Occipital lobe (tissue), 2 donors: ENCODE data around the gene NUTM1. TPM values are rescaled to one million over a fixed set of nuclear protein-coding genes. Genes with fewer than 3 reads are reported as not detected.
"Not testable (repeated sequence)": the region's sequence is repeated elsewhere in the genome, so short reads cannot be mapped to it uniquely, and the experiment has no call there.

ENCODE experiments used
- DNase-seq: peaks from one replicate; lab custom pipeline; 2025; lab: John Stamatoyannopoulos, UW
- total RNA-seq: library from RNA; depleted of rRNA; stranded (reverse); fragments of >200 nt; gene quantifications from one replicate; pipeline ENCODE4 v1.2.3, GENCODE V29; 2014

Gene NUTM1
- total RNA-seq, 1 donor from 2014 or later = not detected

DNA sequence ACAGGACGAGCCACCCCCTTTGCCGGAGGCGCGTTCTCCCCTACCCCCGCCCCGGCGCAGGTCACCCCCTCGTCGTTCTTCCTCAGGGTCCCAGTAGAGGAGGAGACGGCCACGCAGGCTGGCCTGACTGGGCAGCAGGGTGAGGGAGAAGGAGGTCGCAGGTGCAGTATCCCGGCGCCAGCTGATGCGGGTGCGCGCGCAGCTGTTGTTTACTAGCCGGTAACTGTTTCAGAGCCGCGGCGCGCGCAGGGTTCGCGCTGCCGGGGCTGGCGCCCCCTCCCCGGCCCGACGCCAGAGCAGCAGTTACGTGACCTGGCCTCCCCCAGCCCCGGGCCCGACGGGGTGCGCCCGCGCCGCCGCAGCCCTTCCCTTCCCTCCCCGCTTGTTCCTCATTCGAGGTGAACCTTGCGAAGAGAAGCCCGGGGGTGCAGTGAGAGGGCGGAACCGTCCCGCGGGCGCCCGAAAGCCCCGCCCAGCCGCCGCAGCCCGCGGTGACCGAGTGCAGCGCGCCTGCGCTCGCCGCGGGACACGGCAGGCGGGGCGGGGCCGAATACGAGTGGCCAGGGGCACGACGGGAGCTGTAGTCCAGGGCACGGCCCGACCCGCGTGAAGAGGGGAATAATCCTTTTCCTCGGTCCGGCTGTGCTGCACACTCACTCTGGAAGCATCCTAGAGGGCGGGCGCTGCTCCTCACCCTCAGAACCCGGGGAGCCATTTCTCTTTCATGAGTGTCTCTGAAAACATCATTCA lies 5.4 kb upstream of the NUTM1 start, which contains the start of gene SLC12A6:
Gene SLC12A6, minus strand, starts transcription at position 225 of the 750 bp plus-strand sequence. CDS start 1,101 bp downstream, outside the sequence.
- peak; percentile 90 for DNase-seq

DNA sequence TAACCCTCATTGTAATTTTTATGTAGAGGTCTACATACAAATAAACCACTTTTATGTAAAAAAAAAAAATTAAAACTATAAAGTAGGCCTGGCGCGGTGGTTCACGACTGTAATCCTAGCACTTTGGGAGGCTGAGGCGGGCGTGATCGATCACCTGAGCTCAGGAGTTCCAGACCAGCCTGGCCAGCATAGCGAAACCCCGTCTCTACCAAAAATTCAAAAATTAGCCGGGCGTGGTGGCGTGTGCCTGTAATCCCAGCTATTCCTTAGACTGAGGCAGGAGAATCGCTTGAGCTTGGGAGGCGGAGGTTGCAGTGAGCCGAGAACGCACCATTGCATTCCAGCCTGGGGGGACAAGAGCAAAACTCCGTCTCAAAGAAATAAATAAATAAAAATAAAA lies 4.8 kb upstream of the NUTM1 start:
- no peak for DNase-seq

GRCh38 chr15:34339946-34340345 lies 3.2 kb upstream of the NUTM1 start:
- no peak for DNase-seq

DNA sequence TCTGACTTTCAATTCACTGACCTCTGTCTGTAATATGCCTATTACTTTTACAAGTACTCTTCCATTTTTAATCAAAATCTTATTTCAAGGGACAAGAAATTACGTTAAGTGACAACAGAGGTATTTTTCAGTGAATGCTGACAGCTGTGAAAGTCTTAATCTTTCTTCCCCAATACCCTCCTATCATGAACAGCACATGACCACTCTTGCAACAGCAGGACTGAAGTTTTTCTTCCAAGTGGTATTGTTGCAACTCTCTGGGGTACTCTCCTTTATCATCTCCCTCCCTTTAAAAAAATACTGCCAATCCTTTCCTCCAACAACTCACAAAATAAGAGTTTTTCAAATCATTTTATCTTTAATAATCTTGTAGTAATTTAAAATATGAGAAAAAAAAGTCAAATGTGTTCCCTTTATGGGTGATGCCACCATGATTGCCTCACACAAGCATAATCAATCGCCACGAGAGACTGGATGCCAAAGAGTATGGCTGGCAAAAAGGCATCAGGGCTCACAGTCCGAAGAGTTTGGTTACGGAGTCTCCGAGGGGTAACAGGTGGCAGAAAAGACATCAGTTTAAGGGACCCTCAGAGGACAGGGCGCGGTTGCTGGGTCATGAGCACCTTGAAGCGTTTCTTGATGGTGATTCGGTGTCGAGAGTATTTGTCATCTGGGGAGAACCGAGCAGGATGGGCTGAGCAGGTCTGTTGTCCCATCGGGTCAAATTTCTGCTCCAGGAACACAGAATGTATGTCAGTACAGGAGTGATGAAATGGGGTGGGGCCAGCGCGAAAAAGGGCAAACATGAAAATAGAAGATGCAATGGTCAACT lies 1.5 kb upstream of the NUTM1 start:
- DNase-seq = no peak

- DNase-seq = not testable (repeated sequence)
Observed at GRCh38 chr15:34342213-34342736, 840 bp upstream of the NUTM1 start.

DNA sequence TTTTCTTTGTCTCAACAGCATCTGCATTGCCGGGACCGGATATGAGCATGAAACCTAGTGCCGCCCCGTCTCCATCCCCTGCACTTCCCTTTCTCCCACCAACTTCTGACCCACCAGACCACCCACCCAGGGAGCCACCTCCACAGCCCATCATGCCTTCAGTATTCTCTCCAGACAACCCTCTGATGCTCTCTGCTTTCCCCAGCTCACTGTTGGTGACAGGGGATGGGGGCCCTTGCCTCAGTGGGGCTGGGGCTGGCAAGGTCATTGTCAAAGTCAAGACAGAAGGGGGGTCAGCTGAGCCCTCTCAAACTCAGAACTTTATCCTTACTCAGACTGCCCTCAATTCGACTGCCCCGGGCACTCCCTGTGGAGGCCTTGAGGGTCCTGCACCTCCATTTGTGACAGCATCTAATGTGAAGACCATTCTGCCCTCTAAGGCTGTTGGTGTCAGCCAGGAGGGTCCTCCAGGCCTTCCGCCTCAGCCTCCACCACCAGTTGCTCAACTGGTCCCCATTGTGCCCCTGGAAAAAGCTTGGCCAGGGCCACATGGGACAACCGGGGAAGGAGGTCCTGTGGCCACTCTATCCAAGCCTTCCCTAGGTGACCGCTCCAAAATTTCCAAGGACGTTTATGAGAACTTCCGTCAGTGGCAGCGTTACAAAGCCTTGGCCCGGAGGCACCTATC lies 5.0 kb downstream of the NUTM1 start:
- DNase-seq = no peak

DNA sequence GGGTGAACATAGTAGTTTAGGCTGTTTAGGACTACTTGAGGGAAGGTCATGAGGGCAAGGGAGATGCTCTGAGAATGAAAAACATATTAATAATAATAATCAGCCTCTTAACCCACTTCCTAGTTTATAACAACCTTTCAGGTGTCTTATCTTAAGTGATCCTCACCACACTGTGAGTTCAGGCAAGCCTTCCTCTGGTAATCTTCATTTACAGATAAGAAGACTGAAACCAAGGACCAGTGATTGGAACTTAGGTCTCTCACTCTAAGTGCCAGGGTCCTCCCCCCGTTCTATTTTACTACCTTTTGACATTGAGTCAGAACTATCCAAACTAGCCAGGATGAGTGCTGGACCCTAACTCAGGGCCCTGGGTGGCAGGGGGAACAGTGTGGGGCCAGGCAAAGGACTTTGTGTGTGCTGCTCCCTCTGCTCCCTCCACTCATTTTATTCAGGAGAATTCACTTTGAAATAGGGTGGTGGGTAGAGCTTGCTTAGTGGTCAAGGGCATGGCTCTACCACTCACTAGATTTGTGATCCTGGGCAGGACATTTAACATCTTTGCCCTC lies 5.7 kb downstream of the NUTM1 start:
- no peak for DNase-seq

GRCh38 chr15:34349769-34350168 lies 6.7 kb downstream of the NUTM1 start:
- DNase-seq = no peak

- not testable (repeated sequence) for DNase-seq
Observed at GRCh38 chr15:34352996-34353395, 9.9 kb downstream of the NUTM1 start.

- no peak for DNase-seq
Observed at GRCh38 chr15:34353627-34354026, 10.5 kb downstream of the NUTM1 start.

DNA sequence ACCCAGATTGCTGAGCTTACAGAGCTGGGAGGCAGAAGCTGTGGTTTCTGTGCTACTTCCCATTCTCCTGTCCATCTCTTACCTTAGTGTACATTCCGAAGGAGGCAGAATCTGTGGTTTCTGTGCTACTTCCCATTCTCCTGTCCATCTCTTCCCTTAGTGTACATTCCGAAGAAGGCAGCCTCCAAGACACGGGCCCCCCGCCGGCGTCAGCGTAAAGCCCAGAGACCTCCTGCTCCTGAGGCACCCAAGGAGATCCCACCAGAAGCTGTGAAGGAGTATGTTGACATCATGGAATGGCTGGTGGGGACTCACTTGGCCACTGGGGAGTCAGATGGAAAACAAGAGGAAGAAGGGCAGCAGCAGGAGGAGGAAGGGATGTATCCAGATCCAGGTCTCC lies 11.2 kb downstream of the NUTM1 start:
- no peak for DNase-seq

DNA sequence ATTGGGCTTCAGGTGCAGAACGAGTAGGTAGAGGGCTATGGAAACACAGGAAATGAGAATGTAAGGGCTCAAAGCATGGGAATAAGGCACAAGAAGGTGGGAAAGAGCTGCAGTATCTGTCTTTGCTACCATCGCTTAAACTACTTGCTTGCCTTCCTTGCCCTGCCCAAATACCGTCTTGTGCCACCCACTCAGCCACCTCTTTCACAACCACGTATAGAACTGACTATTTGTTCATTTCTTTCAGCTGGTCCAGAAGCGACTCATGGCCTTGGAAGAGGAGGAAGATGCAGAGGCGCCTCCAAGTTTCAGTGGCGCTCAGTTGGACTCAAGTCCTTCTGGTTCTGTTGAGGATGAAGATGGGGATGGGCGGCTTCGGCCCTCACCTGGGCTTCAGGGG lies 12.1 kb downstream of the NUTM1 start:
- DNase-seq = no peak

GRCh38 chr15:34357653-34358052 lies 14.5 kb downstream of the NUTM1 start:
- no peak for DNase-seq

DNA sequence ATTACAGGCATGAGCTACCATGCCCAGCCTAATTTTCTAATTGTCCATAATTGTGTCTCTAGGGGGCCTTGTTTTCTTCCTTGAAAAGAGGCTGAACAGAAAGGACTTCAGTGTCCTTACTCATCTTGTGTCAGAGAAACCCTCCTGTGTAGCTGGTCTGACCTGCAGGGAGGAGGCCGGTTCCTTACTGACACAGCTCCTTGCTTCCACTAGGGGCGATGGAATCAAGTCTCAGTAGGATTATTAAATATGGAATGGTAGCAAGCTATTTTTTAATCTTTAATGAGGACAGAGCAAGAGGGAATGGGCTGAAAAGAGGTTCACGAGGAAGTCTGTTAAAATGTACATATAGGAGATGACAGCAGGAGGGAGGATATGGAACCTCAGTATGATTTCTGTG lies 15.3 kb downstream of the NUTM1 start:
- DNase-seq = no peak

GRCh38 chr15:34358948-34359347 lies 15.8 kb downstream of the NUTM1 start:
- DNase-seq = no peak

- no peak for DNase-seq
Observed at GRCh38 chr15:34359416-34359815, 16.3 kb downstream of the NUTM1 start.

- DNase-seq = no peak
Observed at GRCh38 chr15:34360298-34360697, 17.2 kb downstream of the NUTM1 start.

- no peak for DNase-seq
Observed at GRCh38 chr15:34361278-34361677, 18.2 kb downstream of the NUTM1 start.

GRCh38 chr15:34362047-34362773 lies 19.1 kb downstream of the NUTM1 start:
- no peak for DNase-seq

- no peak for DNase-seq
Observed at GRCh38 chr15:34364041-34364440, 20.9 kb downstream of the NUTM1 start.
